HepG2 (cell line): Measurements from ENCODE around the gene MYOM1. TPM values are rescaled to one million over a fixed set of nuclear protein-coding genes. Genes with fewer than 3 reads are reported as not detected.

Experiments used
- ATF1 ChIP-seq: IDR thresholded peaks from 2 replicates; pipeline ENCODE4 v1.6.1; 2016; ENCODE audit warnings: mild to moderate bottlenecking, control low read depth
- ELK4 ChIP-seq: sonication (generic); formaldehyde crosslinking; IDR thresholded peaks from 2 replicates; pipeline ENCODE4 v1.9.0; 2021; ENCODE audit warnings: missing genetic modification reagents, borderline replicate concordance
- HNF4G ChIP-seq, 2 experiments: sonication (generic) in 1 of 2; formaldehyde crosslinking in 1 of 2; IDR thresholded peaks; 2 replicates each; pipeline versions ENCODE4 v1.4.0 to v1.6.1; 2011 to 2020; ENCODE audit warnings: borderline replicate concordance in 2 of 2, low read depth in 2 of 2, mild to moderate bottlenecking in 2 of 2, low read length in 1 of 2, missing genetic modification reagents in 1 of 2, moderate library complexity in 1 of 2
- MED1 ChIP-seq: sonication (generic); formaldehyde crosslinking; IDR thresholded peaks from 2 replicates; pipeline ENCODE4 v1.4.0; 2020; ENCODE audit warnings: missing genetic modification reagents
- MXI1 ChIP-seq: IDR thresholded peaks from 3 replicates; pipeline ENCODE4 v1.6.1; 2012; ENCODE audit warnings: low read depth, low read length, inconsistent platforms, borderline replicate concordance
- NCOA2 ChIP-seq: sonication (generic); formaldehyde crosslinking; IDR thresholded peaks from 2 replicates; pipeline ENCODE4 v1.8.0; 2022; ENCODE audit warnings: inconsistent platforms
- TP53 ChIP-seq: sonication (generic); formaldehyde crosslinking; conservative IDR thresholded peaks from 2 replicates; pipeline ENCODE4 v1.4.0; 2020; ENCODE audit warnings: missing genetic modification reagents
- ZMYM4 ChIP-seq: sonication (generic); formaldehyde crosslinking; IDR thresholded peaks from 2 replicates; pipeline ENCODE4 v1.8.1; 2023; ENCODE audit warnings: mild to moderate bottlenecking, missing genetic modification reagents
- ZNF33A ChIP-seq: sonication (generic); formaldehyde crosslinking; IDR thresholded peaks from 2 replicates; pipeline ENCODE4 v1.5.1; 2020; ENCODE audit warnings: missing genetic modification reagents, mild to moderate bottlenecking, moderate library complexity, borderline replicate concordance
- ZNF547 ChIP-seq: sonication (generic); formaldehyde crosslinking; IDR thresholded peaks from 2 replicates; pipeline ENCODE4 v1.5.1; 2020; ENCODE audit warnings: mild to moderate bottlenecking, missing genetic modification reagents
- ZNF619 ChIP-seq: sonication (generic); formaldehyde crosslinking; IDR thresholded peaks from 2 replicates; pipeline ENCODE4 v1.4.0; 2020; ENCODE audit warnings: mild to moderate bottlenecking, missing genetic modification reagents
- ZNF850 ChIP-seq: sonication (generic); formaldehyde crosslinking; conservative IDR thresholded peaks from 2 replicates; pipeline ENCODE4 v1.9.0; 2021; ENCODE audit warnings: mild to moderate bottlenecking, missing genetic modification reagents
- polyA plus RNA-seq, 8 experiments: library from polyadenylated mRNA; depleted of rRNA in 3 of 8; stranded (reverse) in 7 of 8; unstranded in 1 of 8; fragments of >200 nt; fragmentation: Illumina TruSeq in 4 of 8; extraction: Trizol in 4 of 8; gene quantifications; 2 replicates each; pipeline versions ENCODE4 v1.2.1 to v1.2.3, GENCODE V29; 2011 to 2016; ENCODE audit warnings: low read depth in 4 of 8, missing spikeins in 1 of 8, mixed read lengths in 1 of 8; ENCODE audit not compliant: insufficient read depth in 1 of 8
- total RNA-seq, 5 experiments: library from RNA; depleted of rRNA; stranded (reverse); fragments of >200 nt; fragmentation: Illumina TruSeq; extraction: Trizol; gene quantifications; 2 replicates each; pipeline ENCODE4 v1.2.3, GENCODE V29; 2016; ENCODE audit warnings: low read depth in 1 of 5
- TF ChIP-seq, protein P1 (sequence below): sonication (generic); formaldehyde crosslinking; IDR thresholded peaks from 2 replicates; pipeline ENCODE4 v1.4.0; 2020; ENCODE audit warnings: mild to moderate bottlenecking, missing genetic modification reagents
- TF ChIP-seq, protein P2 (sequence below): sonication (generic); formaldehyde crosslinking; conservative IDR thresholded peaks from 2 replicates; pipeline ENCODE4 v1.8.1; 2023; ENCODE audit warnings: missing genetic modification reagents
- TF ChIP-seq, protein P3 (sequence below): IDR thresholded peaks from 2 replicates; pipeline ENCODE4 v1.6.1; 2012; ENCODE audit warnings: low read depth, low read length, improper control_type of control experiment
- TF ChIP-seq, protein P4 (sequence below): sonication (generic); formaldehyde crosslinking; IDR thresholded peaks from 2 replicates; pipeline ENCODE4 v1.5.0; 2020; ENCODE audit warnings: mild to moderate bottlenecking, missing genetic modification reagents, moderate library complexity
- TF ChIP-seq, protein P5 (sequence below): sonication (generic); formaldehyde crosslinking; IDR thresholded peaks from 2 replicates; pipeline ENCODE4 v1.4.0; 2020; ENCODE audit warnings: missing genetic modification reagents
- TF ChIP-seq, protein P6 (sequence below): sonication (generic); formaldehyde crosslinking; IDR thresholded peaks from 2 replicates; pipeline ENCODE4 v1.4.0; 2020; ENCODE audit warnings: mild to moderate bottlenecking, missing genetic modification reagents

MYOM1 gene
- total and polyA plus RNA-seq, 2 of the 13 experiments (the other 11 are each of a cell fraction or from before 2014, with no cell fraction given), result 0.46 to 0.98 TPM

GRCh38 chr18:3261373-3262233, 41.8 kb upstream of the MYOM1 start, which contains the start of gene MYL12B (continued):
- TF ChIP-seq, protein P1, sequence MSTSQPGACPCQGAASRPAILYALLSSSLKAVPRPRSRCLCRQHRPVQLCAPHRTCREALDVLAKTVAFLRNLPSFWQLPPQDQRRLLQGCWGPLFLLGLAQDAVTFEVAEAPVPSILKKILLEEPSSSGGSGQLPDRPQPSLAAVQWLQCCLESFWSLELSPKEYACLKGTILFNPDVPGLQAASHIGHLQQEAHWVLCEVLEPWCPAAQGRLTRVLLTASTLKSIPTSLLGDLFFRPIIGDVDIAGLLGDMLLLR (CRISPR knock-in tag), result no peak
- TF ChIP-seq ELK4 (CRISPR knock-in tag) (peak; percentile 94; the same call in 1 of the 2 replicates), MXI1 (0 out of 3 replicates have a peak, but pooled peaks have one; percentile 9), ZNF33A (CRISPR knock-in tag) (no peak), TP53 (CRISPR knock-in tag) (0 out of 2 replicates have a peak, but pooled peaks have one; percentile 26), ZMYM4 (peak; percentile 70), MED1 (CRISPR knock-in tag) (peak; percentile 62), ZNF850 (no peak), ATF1 (no peak), ZNF619 (CRISPR knock-in tag) (peak; percentile 26; the same call in 1 of the 2 replicates), HNF4G (IDR thresholded peaks at IDR 0.05; ENCODE audit: borderline replicate concordance, low read depth, low read length) (peak; percentile 90), HNF4G (CRISPR knock-in tag; IDR thresholded peaks at IDR 0.05; ENCODE audit: borderline replicate concordance, low read depth) (peak; percentile 67; the same call in 1 of the 2 replicates), NCOA2 (CRISPR knock-in tag) (no peak; the same call in 1 of the 2 replicates), ZNF547 (CRISPR knock-in tag) (no peak)
- TF ChIP-seq, protein P2, sequence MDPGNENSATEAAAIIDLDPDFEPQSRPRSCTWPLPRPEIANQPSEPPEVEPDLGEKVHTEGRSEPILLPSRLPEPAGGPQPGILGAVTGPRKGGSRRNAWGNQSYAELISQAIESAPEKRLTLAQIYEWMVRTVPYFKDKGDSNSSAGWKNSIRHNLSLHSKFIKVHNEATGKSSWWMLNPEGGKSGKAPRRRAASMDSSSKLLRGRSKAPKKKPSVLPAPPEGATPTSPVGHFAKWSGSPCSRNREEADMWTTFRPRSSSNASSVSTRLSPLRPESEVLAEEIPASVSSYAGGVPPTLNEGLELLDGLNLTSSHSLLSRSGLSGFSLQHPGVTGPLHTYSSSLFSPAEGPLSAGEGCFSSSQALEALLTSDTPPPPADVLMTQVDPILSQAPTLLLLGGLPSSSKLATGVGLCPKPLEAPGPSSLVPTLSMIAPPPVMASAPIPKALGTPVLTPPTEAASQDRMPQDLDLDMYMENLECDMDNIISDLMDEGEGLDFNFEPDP (CRISPR knock-in tag), result no peak
- TF ChIP-seq, protein P3, sequence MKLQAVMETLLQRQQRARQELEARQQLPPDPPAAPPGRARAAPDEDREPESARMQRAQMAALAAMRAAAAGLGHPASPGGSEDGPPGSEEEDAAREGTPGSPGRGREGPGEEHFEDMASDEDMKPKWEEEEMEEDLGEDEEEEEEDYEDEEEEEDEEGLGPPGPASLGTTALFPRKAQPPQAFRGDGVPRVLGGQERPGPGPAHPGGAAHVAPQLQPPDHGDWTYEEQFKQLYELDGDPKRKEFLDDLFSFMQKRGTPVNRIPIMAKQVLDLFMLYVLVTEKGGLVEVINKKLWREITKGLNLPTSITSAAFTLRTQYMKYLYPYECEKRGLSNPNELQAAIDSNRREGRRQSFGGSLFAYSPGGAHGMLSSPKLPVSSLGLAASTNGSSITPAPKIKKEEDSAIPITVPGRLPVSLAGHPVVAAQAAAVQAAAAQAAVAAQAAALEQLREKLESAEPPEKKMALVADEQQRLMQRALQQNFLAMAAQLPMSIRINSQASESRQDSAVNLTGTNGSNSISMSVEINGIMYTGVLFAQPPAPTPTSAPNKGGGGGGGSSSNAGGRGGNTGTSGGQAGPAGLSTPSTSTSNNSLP, result 0 out of 2 replicates have a peak, but pooled peaks have one; percentile 29
- TF ChIP-seq, protein P4, sequence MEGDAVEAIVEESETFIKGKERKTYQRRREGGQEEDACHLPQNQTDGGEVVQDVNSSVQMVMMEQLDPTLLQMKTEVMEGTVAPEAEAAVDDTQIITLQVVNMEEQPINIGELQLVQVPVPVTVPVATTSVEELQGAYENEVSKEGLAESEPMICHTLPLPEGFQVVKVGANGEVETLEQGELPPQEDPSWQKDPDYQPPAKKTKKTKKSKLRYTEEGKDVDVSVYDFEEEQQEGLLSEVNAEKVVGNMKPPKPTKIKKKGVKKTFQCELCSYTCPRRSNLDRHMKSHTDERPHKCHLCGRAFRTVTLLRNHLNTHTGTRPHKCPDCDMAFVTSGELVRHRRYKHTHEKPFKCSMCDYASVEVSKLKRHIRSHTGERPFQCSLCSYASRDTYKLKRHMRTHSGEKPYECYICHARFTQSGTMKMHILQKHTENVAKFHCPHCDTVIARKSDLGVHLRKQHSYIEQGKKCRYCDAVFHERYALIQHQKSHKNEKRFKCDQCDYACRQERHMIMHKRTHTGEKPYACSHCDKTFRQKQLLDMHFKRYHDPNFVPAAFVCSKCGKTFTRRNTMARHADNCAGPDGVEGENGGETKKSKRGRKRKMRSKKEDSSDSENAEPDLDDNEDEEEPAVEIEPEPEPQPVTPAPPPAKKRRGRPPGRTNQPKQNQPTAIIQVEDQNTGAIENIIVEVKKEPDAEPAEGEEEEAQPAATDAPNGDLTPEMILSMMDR (CRISPR knock-in tag), result no peak
- TF ChIP-seq, protein P5, sequence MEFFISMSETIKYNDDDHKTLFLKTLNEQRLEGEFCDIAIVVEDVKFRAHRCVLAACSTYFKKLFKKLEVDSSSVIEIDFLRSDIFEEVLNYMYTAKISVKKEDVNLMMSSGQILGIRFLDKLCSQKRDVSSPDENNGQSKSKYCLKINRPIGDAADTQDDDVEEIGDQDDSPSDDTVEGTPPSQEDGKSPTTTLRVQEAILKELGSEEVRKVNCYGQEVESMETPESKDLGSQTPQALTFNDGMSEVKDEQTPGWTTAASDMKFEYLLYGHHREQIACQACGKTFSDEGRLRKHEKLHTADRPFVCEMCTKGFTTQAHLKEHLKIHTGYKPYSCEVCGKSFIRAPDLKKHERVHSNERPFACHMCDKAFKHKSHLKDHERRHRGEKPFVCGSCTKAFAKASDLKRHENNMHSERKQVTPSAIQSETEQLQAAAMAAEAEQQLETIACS (CRISPR knock-in tag), result peak; percentile 38; the same call in 1 of the 2 replicates
- TF ChIP-seq, protein P6, sequence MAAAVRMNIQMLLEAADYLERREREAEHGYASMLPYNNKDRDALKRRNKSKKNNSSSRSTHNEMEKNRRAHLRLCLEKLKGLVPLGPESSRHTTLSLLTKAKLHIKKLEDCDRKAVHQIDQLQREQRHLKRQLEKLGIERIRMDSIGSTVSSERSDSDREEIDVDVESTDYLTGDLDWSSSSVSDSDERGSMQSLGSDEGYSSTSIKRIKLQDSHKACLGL (CRISPR knock-in tag), result peak; percentile 37; the same call in 1 of the 2 replicates
